Measurements from ENCODE around the gene OPCML.

GRCh38 chr11:132655187-132655855, 877.0 kb downstream of the OPCML start:
- TF ChIP-seq CTCF (IDR thresholded peaks at IDR 0.05) (no peak), POLR2A (IDR thresholded peaks at IDR 0.05) (no peak)

Measured in transverse colon (tissue), 3 donors.